GM12878 (cell line): Measurements from ENCODE around the gene SRXN1. TPM values are rescaled to one million over a fixed set of nuclear protein-coding genes. Genes with fewer than 3 reads are reported as not detected.

Source experiments
- ATAC-seq: fragments of 200-7000 bp; cut with Tn5 transposase; 3 replicates; pipeline ENCODE4 v1.9.1; 2020; ENCODE audit warnings: mild to moderate bottlenecking, moderate library complexity
- BruUV-seq: library from RNA; stranded (reverse); fragments of 400-500 nt; replicated peaks from 2 replicates; lab custom pipeline; 2021; lab: Mats Ljungman, UMichigan
- CTCF ChIA-PET: fragments of 300-600 bp; sonication (Branson Sonifier 250); formaldehyde crosslinking; extraction: SDS; loops from one replicate; lab custom pipeline; 2021; ENCODE audit warnings: inconsistent platforms; lab: Yijun Ruan, JAX
- POLR2A ChIA-PET: fragments of 350-600 bp; formaldehyde crosslinking; extraction: SDS; loops from one replicate; lab custom pipeline; 2021; ENCODE audit warnings: inconsistent platforms; lab: Charles Lee
- RAD21 ChIA-PET: fragments of 300-600 bp; sonication (Branson Sonifier 250); formaldehyde crosslinking; loops from one replicate; lab custom pipeline; 2023; ENCODE audit warnings: antibody characterized with exemption; ENCODE audit not compliant: unreplicated experiment; lab: Charles Lee
- SMC1A ChIA-PET: fragments of 300-600 bp; sonication (Branson Sonifier 250); formaldehyde crosslinking; loops from one replicate; lab custom pipeline; 2023; ENCODE audit not compliant: unreplicated experiment, uncharacterized antibody; lab: Charles Lee
- DNase-seq: peaks from one replicate; pipeline ENCODE4 v3.0.0-alpha.2; 2011; ENCODE audit warnings: low read depth, low spot score
- FAIRE-seq: peaks from 3 replicates; lab custom pipeline; 2011; peaks lifted over from hg19 to GRCh38; lab: Jason Lieb, UNC
- H2AFZ ChIP-seq: 2 replicates; pipeline ENCODE4 v1.6.0; 2011; ENCODE audit warnings: low read depth, low read length, control low read depth; ENCODE audit not compliant: control insufficient read depth
- H3K27ac ChIP-seq: 2 replicates; pipeline ENCODE4 v1.5.1; 2011; ENCODE audit warnings: control low read depth; ENCODE audit not compliant: control insufficient read depth, insufficient read depth
- H3K27me3 ChIP-seq, 2 experiments: replicated peaks in 1 of 2; 2 replicates each; pipeline versions ENCODE4 v1.6.0 to v1.6.1; 2011; ENCODE audit warnings: low read length in 1 of 2; ENCODE audit not compliant: control insufficient read depth in 2 of 2, insufficient read depth in 2 of 2
- H3K36me3 ChIP-seq, 2 experiments: 2 replicates each; pipeline ENCODE4 v1.5.1; 2011; ENCODE audit warnings: low read length in 1 of 2; ENCODE audit not compliant: control insufficient read depth in 2 of 2, insufficient read depth in 2 of 2
- H3K4me1 ChIP-seq: 2 replicates; pipeline ENCODE4 v1.6.1; 2011; ENCODE audit warnings: mild to moderate bottlenecking, low read length, moderate library complexity, mixed read lengths; ENCODE audit not compliant: control insufficient read depth, insufficient read depth
- H3K4me2 ChIP-seq: 2 replicates; pipeline ENCODE4 v1.6.0; 2011; ENCODE audit warnings: control low read depth; ENCODE audit not compliant: control insufficient read depth, insufficient read depth
- H3K4me3 ChIP-seq: fragments of 200-600 bp; sonication (generic); 2 replicates; pipeline ENCODE4 v1.5.1; 2016
- H3K79me2 ChIP-seq: 2 replicates; pipeline ENCODE4 v1.6.0; 2011; ENCODE audit warnings: low read length; ENCODE audit not compliant: control insufficient read depth, insufficient read depth
- H3K9ac ChIP-seq: 2 replicates; pipeline ENCODE4 v1.8.0; 2011; ENCODE audit warnings: low read length, control low read depth, mixed read lengths; ENCODE audit not compliant: control insufficient read depth, insufficient read depth
- H3K9me3 ChIP-seq: replicated peaks from 3 replicates; pipeline ENCODE4 v1.5.1; 2011; ENCODE audit warnings: mild to moderate bottlenecking, low read length; ENCODE audit not compliant: control insufficient read depth, insufficient read depth
- H4K20me1 ChIP-seq: 2 replicates; pipeline ENCODE4 v1.6.0; 2011; ENCODE audit not compliant: control insufficient read depth, insufficient read depth
- E4F1 ChIP-seq: fragments of 450-650 bp; IDR thresholded peaks from 2 replicates; pipeline ENCODE4 v1.6.1; 2018; ENCODE audit warnings: borderline replicate concordance, mild to moderate bottlenecking; ENCODE audit not compliant: partially characterized antibody
- HDGF ChIP-seq: fragments of 450-650 bp; IDR thresholded peaks from 2 replicates; pipeline ENCODE4 v1.6.1; 2016; ENCODE audit warnings: antibody characterized with exemption
- IRF3 ChIP-seq: fragments of 450-650 bp; IDR thresholded peaks from 2 replicates; pipeline ENCODE4 v1.6.1; 2014; ENCODE audit warnings: mild to moderate bottlenecking
- MLLT1 ChIP-seq: fragments of 450-650 bp; IDR thresholded peaks from 2 replicates; pipeline ENCODE4 v1.6.1; 2016; ENCODE audit warnings: mild to moderate bottlenecking
- NBN ChIP-seq: fragments of 450-650 bp; IDR thresholded peaks from 2 replicates; pipeline ENCODE4 v1.6.1; 2016
- POLR2A ChIP-seq: IDR thresholded peaks from 2 replicates; pipeline ENCODE4 v1.6.1; 2011; ENCODE audit warnings: low read depth, mild to moderate bottlenecking, low read length
- SP1 ChIP-seq: IDR thresholded peaks from one replicate; pipeline ENCODE4 v1.6.1; 2011; ENCODE audit warnings: low read depth, low read length
- SUZ12 ChIP-seq: fragments of 200-600 bp; sonication (generic); IDR thresholded peaks from one replicate; pipeline ENCODE4 v1.6.1; 2018; ENCODE audit warnings: antibody characterized with exemption, mild to moderate bottlenecking; ENCODE audit not compliant: unreplicated experiment
- TCF12 ChIP-seq: IDR thresholded peaks from 2 replicates; pipeline ENCODE4 v1.6.1; 2011; ENCODE audit warnings: low read depth, mild to moderate bottlenecking, low read length
- YBX1 ChIP-seq: fragments of 450-650 bp; IDR thresholded peaks from 2 replicates; pipeline ENCODE4 v1.6.1; 2016; ENCODE audit warnings: antibody characterized with exemption
- ZBTB4 ChIP-seq: fragments of 450-650 bp; formaldehyde crosslinking; IDR thresholded peaks from 2 replicates; pipeline ENCODE4 v1.4.0; 2022; ENCODE audit warnings: mild to moderate bottlenecking, moderate library complexity
- WGBS: methylation state at CpG from one replicate; pipeline ENCODE4 v1.1.6; 2016; ENCODE audit warnings: low lambda C conversion rate; ENCODE audit not compliant: insufficient replicate concordance, insufficient coverage; ENCODE audit errors: missing lambda C conversion rate; 5-methylcytosine and 5-hydroxymethylcytosine counted together
- in situ Hi-C: fragments of 300-500 bp; cut with MboI; formaldehyde crosslinking; loops from 9 replicates; pipeline ENCODE4 v1.14.3; 2018; ENCODE audit warnings: mixed read lengths
- intact Hi-C: fragments of 100-400 bp; cut with micrococcal nuclease; formaldehyde crosslinking; loops from one replicate; pipeline ENCODE4 v1.14.2; 2022; ENCODE audit not compliant: unreplicated experiment
- polyA plus RNA-seq, 11 experiments: library from polyadenylated mRNA; depleted of rRNA in 4 of 11; unstranded in 6 of 11; stranded (reverse) in 5 of 11; fragments of >200 nt; fragmentation: Nextera tagmentation in 4 of 11; fragmentation: Illumina TruSeq in 1 of 11; extraction: Ambion mirVana in 4 of 11; extraction: Trizol in 1 of 11; gene quantifications; 1 replicate in 1 of 11; 2 replicates in 10 of 11; pipeline versions ENCODE4 v1.2.1 to v1.2.3, GENCODE V29; 2011 to 2016; ENCODE audit warnings: inconsistent platforms in 2 of 11, missing spikeins in 2 of 11, low read depth in 1 of 11
- total RNA-seq, 4 experiments: library from RNA; depleted of rRNA in 3 of 4; stranded (reverse); fragments of >200 nt in 3 of 4; fragmentation: Illumina TruSeq in 1 of 4; extraction: Trizol in 1 of 4; gene quantifications; 2 replicates each; pipeline versions ENCODE4 v1.2.1 to v1.2.3, GENCODE V29; 2013 to 2021

The SRXN1 gene
- total and polyA plus RNA-seq, 10 of the 15 experiments (the other 5 are each of a cell fraction or from before 2014, with no cell fraction given), result 4.1 to 20.5 (median 15.6) TPM

GRCh38 chr20:634148-634925 is 18.7 kb downstream of the SRXN1 start:
- ChIA-PET SMC1A (no interaction called here), CTCF (interaction anchor here (0.8 kb wide), 1 partner anchor 11 kb away, joined by 3 read pairs; no protein-coding TSS in a partner anchor), RAD21 (no interaction called here), POLR2A (no interaction called here)
- ATAC-seq (no peak), DNase-seq (no peak), FAIRE-seq (no peak)
- Histone ChIP-seq H3K9ac (no peak overlapping the region), H3K4me1 (no peaks in the 10 kb centered on the region), H2AFZ (no peak overlapping the region), H3K36me3 (no peaks in the 10 kb centered on the region), H3K27me3 (peaks cover 0 to 2% of the 10 kb centered on the region in 2 experiments; a peak in 3 of 4 replicates), H4K20me1 (no peaks in the 10 kb centered on the region), H3K4me3 (no peak overlapping the region), H3K4me2 (no peak overlapping the region), H3K27ac (no peak overlapping the region), H3K9me3 (no peaks in the 10 kb centered on the region), H3K79me2 (no peaks in the 10 kb centered on the region)
- WGBS, result 14% methylated on average over 14 of the region's 14 CpGs
- TF ChIP-seq SUZ12, result no peak
- TF ChIP-seq YBX1, result no peak
- no peak for TF ChIP-seq E4F1
- TF ChIP-seq ZBTB4, result no peak
- TF ChIP-seq MLLT1, result no peak
- no peak for TF ChIP-seq IRF3
- no peak for TF ChIP-seq TCF12
- no peak for TF ChIP-seq SP1
- no peak for TF ChIP-seq HDGF
- no peak for TF ChIP-seq POLR2A
- TF ChIP-seq NBN, result no peak
- BruUV-seq, result no TSS peak
- intact Hi-C loops (no loop called here), in situ Hi-C loops (no loop called here)
